NCI-H345 treated with DMSO at 0.1 percent for 48 hours (cell line): ENCODE results near the gene ROCK1.
"Not testable (repeated sequence)": the region's sequence is repeated elsewhere in the genome, so short reads cannot be mapped to it uniquely, and the experiment has no call there.

Source experiments
- DNase-seq: peaks from one replicate; lab custom pipeline; 2025; ENCODE audit not compliant: unreplicated experiment; lab: John Stamatoyannopoulos, UW

ROCK1 gene

DNA sequence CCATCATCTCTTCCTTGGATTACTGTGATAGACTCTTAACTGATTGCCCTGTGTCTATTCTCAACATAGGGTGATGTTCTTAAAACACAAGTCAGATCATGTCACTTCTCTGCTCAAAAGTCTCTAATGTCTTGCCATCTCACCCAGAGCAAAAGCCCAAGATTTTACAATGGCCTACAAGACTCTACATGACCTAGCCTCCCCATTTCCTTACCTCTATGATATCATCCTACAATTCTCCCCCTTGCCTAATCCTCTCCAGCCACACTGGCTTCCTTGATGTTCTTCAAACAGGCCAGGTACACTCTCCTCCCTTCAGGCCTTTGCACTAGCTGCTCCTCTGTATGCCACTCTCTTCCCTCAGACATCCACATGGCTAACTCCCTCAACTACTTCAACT lies 55.1 kb downstream of the ROCK1 start:
- no peak for DNase-seq

DNA sequence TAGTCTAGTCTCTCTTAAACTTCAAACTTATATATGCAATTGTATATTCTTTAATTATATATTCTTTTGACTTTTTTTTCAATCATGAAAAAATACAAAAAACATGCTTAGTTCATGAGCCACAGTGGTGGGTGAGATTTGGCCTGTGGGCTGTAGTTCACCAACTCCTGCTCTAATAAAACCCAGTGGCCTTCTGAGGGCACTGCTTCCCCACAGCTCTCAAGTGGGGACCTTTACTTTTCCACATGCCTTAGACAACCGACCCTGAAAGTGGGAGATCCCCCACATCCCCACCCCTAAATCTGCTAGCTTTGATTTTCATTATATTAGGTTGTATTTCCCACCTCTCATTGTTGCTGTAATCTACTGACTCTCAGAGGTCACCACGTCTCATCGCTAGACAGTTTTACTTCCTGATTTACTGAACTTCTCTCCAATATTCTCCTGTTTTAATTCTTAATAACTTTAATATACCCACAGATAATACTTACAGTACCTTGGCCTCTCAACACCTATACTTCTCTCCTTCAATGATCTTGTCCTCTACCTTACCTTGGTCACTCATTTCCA lies 57.3 kb downstream of the ROCK1 start:
- DNase-seq: no peak

DNA sequence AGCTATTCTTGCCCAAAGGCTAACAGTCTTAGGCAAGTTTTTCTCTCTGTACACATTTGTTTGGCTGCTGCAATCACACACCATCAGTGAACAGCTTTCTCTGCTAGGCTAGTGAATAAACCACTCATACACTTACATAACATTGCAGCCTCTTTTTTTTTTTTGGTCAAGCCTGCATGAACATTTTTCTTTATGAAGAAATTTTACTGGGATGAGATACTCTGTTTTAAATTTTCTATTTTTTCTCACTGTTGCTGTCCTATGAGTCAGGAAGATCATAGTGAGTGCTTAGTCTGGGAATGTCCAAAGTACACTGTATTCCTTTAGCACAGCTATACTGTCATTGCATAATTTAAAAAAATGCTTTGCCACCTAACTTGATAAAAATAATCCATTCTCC lies 58.5 kb downstream of the ROCK1 start:
- no peak for DNase-seq

DNA sequence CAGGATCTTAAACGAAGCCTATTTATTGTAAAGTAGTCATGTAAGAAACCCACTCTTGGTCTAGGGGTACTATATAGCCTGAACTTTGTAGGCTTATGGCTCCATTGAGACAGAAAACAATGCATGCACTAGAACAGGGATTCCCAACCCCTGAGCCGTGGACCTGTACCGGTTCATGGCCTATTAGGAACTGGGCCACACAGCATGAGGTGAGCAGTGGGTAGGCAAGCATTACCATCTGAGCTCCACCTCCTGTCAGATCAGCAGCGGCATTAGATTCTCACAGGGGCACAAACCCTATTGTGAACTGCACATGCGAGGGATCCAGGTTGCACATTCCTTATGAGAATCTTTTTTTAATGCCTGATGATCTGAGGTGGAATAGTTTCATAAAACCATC lies 59.2 kb downstream of the ROCK1 start:
- DNase-seq: no peak

DNA sequence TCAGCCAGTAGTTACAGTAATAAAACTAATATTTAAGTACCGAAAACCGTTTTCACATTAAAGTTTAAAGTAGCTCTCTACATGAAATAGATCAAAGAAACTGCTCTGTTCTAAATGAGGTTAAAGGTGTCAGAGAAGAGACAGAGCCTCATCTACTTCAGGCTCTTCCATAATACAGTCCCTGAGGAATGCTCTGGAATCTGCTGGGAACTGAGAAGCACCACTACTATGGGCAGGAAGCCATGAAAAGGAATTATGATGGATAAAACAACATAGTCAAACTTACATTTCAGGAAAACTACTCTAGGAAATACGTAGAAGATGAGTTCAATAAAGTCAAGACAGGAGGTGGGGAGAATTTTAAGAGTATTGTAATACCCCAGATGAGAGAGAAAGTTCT lies 60.0 kb downstream of the ROCK1 start:
- DNase-seq: no peak

DNA sequence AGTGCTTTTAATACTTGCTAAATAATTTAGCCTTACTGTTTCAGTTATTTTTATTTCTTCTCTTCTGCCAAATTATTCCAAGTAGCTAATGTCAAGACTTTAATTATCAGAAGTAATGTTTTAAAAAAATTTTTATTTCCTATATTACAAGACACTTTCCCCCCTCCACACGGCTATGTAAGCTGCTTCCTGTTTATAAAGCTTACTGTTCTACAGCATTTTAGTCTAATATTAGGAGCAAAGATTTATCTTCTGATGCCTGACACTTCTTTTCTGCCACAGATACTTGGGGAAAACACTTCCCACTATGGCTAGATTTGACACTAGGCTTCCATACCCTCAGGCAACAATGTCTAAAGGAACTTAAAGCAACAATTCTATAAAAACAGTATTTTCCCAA lies 62.3 kb downstream of the ROCK1 start:
- no peak for DNase-seq

DNA sequence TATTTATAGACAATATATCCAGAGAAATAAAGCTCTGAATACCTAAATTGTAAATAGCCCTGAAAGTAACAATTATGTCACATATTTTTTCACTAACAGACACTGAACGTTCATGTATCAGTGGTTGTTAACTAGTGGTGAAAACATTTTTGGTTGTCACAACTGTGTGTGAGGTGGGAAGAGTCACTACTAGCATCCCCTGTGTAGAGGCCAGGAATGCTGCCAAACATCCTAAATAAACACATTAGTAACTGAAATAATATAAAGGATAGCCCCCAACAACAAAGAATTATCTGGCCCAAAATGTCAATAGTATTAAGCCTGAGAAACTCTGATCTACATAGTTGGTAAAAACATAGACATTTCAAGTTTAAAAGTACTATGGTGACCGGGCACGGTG lies 64.5 kb downstream of the ROCK1 start:
- DNase-seq: no peak

DNA sequence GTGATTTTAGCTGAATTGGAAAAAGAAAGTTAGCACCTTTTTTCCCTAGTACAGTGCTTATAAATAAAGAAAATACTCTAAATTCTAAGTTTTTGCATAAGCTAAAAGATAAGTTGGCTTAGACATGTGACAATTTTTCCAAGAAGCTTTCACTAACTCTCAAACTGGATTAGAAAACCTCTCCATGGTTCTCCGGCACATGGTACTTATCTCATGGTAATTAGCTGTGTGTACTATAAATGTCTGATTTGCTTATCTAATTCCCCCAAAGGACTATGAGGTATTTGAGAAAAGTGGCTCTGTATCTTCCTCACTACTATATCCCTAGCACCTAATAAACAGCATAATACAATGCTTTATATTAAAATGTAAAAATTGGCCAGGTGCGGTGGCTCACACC lies 71.1 kb downstream of the ROCK1 start:
- no peak for DNase-seq

DNA sequence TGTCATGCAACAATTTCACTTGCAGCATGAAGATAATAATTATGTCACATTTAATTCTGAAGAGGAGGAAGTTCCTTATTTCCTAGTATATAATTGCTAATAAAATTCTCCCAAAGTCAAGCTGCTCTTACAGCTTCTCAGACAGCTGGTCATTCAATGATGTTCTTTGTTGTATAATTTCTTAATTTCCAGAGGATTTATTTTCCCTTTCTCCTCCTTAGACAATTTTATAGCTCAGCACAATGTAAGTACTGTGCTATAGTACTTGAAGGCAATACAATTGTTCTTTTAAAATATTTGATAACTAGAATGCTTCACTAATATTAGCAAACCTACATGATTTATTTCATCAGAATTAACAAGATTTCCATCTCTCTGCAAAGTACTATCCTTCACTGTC lies 73.4 kb downstream of the ROCK1 start:
- DNase-seq: no peak

DNA sequence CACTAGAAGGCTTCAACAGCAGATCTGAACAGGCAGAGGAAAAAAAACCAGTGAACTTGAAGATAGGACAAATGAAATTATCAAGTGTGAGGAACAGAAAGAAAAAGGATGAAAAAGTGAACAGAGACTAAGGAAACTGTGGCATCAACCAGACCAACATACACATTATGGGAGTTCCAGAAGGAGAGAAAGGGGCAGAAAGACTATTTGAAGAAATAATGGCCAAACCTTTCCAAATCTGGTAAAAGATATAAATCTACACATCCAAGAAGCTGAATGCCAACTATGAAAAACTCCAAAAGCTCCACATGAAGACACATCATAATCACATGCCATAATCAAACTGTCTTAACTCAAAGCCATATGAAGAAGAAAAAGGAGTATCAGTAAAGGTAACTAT lies 79.8 kb downstream of the ROCK1 start:
- no peak for DNase-seq

DNA sequence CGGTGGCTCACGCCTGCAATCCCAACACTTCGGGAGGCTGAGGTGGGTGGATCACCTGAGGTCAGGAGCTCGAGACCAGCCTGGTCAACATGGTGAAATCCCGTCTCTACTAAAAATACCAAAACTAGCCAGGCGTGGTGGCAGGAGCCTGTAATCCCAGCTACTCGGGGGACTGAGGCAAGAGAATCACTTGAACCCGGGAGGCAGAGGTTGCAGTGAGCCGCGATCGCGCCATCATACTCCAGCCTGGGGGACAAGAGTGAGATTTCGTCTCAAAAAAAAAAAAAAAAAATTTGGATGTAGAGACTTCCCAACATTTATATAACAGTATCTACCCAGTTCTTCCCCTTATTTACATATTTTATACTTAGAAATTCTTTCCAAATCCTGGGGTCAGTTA lies 93.4 kb downstream of the ROCK1 start:
- DNase-seq: not testable (repeated sequence)

DNA sequence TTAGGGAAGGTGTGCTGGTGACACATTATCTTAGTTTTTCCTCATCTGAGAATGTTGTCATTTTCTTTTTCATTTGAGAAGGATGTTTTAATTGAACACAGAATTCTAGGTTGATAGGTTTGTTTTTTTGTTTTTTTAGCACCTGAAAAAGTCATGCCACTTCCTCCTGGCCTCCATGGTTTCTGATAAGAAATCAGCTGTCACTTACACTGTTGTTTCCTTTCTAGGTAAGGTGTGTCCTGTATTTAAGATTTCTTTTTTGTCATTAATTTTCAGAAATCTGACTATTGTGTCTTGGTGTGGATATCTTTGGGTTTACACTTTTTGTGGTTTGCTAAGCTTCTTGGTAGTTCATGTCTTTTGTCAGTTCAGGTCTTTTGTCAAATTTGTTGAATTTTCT lies 99.3 kb downstream of the ROCK1 start:
- DNase-seq: no peak

DNA sequence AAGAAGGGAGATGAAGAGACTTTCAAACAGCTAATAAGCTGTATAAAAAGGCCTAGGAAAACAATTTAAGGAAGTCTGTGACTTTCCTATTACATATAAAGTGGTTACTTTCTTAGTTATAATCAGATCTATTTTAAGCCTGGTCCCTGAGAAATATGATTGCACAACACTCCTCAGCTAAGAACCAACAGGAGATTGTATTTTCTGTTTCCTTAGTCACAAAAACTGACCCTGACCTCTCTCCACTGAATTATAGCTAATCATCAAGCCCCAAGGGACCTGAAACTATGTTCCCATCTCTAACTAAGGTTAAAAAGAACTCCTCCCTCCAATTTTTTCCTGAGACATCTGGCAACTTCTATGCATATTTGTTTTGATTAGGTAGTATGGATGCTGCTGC lies 106.9 kb downstream of the ROCK1 start:
- DNase-seq: no peak

DNA sequence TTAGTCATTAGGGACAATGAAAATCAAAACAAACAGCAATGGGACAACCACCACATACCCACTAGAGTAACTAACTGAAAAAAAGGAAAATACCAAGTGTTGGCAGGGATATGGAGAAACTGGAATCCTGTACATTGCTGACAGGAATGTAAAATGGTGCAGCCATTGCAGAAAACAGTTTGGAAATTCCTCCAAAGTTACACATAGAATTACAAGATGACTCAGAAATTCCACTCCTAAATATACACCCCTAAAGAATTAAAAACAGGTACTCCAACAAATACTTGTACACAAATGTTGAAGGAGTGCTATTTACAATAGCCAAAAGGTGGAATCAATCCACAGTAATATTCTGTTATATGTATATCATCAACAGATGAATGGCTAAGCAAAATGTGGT lies 110.9 kb downstream of the ROCK1 start:
- no peak for DNase-seq

DNA sequence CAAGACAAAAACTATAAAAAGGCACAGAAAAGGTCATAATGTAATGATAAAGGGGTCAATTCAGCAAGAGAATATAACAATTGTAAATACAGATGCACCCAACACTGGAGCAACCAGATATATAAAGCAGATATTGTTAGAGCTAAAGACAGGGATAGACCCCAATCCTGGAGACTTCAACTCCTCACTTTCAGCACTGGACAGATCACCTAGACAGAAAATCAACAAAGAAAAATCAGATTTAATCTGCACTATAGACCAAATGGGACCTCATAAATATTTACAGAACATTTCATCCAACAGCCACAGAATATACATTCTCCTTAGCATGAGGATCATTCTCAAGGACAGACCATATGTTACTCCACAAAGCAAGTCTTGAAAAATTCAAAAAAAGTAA lies 114.2 kb downstream of the ROCK1 start:
- DNase-seq: no peak

DNA sequence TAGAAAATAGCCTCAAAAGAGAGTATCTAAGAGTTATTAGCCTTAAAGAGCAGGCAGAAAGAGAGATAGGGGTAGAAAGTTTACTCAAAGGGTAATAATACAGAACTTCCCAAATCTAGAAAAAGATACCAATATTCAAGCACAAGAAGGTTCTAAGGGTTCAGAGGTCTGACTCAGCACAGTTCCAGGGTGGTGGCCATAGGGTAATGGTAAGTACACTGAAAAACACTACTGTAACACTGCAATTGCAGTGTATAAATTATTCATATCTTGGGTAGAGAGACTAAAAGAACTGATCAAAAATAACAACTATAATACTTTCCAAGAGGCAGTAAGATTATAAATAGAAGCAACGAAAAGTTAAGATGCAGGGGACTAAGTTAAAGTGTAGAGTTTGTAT lies 115.2 kb downstream of the ROCK1 start:
- no peak for DNase-seq

DNA sequence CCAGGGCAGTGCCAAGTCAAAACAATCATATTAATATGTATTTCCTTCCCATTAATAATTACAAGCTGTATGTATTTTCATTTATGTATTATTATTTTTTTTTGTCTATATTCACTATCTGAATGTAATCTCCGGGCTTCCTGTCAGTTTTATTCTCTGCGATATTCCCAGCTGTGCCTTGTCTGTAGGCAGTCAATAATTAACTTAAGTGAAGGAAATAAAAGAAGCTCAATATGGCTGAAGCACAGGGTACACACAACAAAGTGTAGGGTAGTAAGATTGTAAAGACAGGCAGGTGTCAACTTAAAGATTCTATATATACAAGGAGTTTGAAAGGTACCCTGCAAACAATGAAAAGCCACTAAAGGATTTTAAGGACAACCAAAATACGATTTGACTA lies 122.9 kb downstream of the ROCK1 start:
- no peak for DNase-seq

DNA sequence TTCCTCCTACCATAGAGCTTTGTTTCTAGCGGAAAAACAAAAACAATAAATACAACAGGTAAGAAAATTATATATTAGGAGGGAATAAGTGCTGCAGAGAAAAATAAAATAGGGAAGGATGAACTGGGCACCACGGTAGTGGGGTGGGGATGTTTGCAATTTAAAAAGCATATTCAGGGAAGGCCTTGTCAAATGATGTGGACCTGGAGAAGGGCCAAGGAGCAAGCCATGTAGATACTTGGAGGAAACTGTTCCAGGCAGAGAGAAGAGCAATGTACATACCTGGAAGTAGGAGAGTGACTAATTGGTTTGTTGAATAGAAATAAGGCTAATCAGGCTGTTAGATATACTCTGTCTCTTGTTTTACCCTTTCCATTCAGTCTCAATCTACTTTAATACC lies 136.5 kb downstream of the ROCK1 start:
- no peak for DNase-seq

DNA sequence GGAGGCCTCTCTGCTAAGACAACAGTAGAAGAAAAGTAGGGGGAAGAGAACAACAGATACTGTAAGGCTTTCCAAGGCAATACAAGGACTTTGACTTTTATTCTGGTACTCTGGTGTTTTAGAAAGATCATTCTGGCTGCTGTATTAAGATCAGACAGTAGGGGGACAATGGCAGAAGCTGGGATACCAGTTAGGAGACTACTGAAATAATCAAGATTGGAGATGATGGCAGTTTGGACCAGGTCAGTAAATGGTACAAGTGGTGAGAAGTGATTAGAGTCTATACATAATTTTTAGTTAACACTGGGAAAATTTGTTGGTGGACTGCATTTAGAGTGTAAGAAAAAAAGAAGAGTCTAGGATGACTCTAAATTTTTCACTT lies 139.7 kb downstream of the ROCK1 start:
- no peak for DNase-seq

DNA sequence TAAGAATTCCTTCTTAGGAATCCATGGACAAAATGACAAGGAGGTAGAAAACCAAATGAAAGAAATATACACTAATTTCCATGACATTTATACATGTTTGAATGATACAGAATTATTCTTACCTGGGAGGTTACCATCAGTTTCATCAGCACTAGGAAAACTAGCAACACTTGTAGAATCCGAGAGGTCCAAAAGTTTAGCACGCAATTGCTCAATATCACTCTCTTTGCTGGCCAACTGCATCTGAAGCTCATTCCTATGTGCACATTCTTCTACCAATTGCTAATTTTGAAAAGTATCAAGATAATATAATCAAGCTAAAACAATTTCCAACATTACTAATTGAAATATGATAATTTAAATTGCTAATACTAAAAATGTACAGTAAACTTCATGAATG lies 144.8 kb downstream of the ROCK1 start:
- no peak for DNase-seq

DNA sequence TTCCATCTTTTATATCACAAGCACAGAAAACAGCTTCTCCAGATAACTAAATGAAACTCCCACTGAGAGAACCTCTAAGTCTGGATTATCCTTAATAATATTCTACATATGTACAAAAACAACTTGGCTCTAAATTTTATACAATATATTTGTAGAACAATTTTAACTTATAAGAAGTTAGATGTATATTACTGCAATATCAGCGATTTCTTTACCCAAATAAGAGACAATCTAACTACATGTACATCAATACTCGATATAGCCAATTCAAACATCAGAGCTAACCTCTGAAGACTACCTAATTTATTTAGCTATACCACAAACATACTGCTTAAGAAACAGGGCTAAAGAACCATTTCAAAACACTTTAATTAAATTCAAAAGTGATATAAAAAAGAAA lies 148.6 kb downstream of the ROCK1 start:
- no peak for DNase-seq

DNA sequence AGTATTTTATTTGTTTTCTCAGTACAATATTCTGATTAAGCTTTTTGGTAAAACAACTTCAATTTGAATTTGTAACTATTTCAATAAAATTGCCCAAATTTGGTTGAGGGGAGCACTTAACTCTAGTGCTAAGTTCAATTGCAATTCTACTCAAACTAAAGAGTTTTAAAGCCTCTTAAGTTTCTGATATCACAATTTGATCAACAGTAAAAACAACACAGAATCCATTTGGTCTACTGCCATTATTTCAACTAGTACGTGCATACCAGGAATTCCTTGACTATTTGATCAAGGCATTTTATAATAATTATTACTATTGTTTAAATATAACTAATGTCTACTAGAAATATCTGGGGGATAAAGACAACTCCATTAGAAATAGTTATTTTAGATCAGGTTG lies 150.9 kb downstream of the ROCK1 start:
- DNase-seq: no peak

DNA sequence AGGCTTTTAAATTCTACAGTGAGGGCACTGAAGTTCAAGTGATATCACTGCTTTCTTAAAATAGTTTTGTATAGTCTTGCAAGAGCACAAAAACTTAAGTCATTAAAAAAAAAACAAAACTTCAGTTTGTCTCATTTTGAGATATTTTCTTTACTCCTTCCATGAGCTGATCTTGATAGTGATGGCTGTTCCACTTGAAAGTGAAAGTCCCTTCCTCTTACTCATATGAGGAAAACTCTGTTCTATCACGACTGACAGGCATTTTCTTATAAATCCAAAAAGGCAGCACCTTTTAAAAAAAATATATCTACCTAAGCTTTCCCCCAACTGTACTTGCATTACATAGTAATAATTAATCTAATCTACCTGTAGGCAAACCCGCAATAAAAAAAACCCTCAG lies 160.8 kb downstream of the ROCK1 start:
- not testable (repeated sequence) for DNase-seq
